ENCODE data around the gene PODNL1.

DNA sequence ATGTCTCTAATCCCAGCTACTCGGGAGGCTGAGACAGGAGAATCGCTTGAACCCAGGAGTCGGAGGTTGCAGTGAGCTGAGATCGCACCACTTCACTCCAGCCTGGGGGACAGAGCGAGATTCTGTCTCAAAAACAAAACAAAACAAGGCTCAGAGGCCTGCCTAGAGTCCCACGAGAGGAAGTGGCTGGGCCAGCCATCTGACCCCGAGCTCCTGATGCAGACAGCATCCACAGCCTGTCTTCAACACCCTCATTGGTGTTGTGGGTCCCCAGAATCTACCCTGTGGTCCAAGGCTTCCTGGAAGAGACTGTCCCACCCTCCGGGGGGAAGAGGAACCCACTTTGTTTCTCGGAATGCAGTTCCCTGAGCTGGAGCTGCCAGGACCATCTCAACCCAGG, 43.2 kb upstream of the PODNL1 start:
- no peak for TF ChIP-seq POLR2A (IDR thresholded peaks at IDR 0.05; ENCODE audit: low read length)
- TF ChIP-seq GATA1 (IDR thresholded peaks at IDR 0.05; ENCODE audit: low read depth, low read length): no peak
